ENCODE results near the gene SCN5A. TPM values are rescaled to one million over a fixed set of nuclear protein-coding genes. Genes with fewer than 3 reads are reported as not detected.

Gene SCN5A
- total and polyA plus RNA-seq, 2 of the 4 experiments (the other 2 are of a cell fraction) = 1.9 to 2.0 TPM

- Histone ChIP-seq H4K91ac (ENCODE audit: insufficient read depth, low read depth, low read length) (no peak overlapping the region), H2AK9ac (replicated peaks; ENCODE audit: low read depth, low read length, poor library complexity) (no peak overlapping the region), H3K23ac (ENCODE audit: low read depth, low read length) (no peak overlapping the region), H4K20me1 (ENCODE audit: insufficient read depth, low read length) (peaks cover 6% of the 10 kb centered on the region; the same call in 1 of the 2 replicates), H3K4ac (ENCODE audit: low read depth, low read length) (no peak overlapping the region), H3K9me3 (ENCODE audit: control insufficient read depth, insufficient read depth, low read length) (no peaks in the 10 kb centered on the region), H3K27ac (ENCODE audit: insufficient read depth, low read length) (no peak overlapping the region), H2AFZ (replicated peaks; ENCODE audit: low read length, poor library complexity) (no peak overlapping the region), H3K36me3 (ENCODE audit: control insufficient read depth, insufficient read depth, low read length) (no peaks in the 10 kb centered on the region), H2AK5ac (ENCODE audit: low read depth, low read length) (no peak overlapping the region), H3K4me2 (ENCODE audit: low read depth, low read length) (no peak overlapping the region), H2BK15ac (ENCODE audit: low read depth, low read length) (no peak overlapping the region), H3K18ac (ENCODE audit: low read depth, low read length) (no peak overlapping the region), H3K9ac (ENCODE audit: low read depth, low read length) (no peak overlapping the region), H3K27me3 (ENCODE audit: control insufficient read depth, insufficient read depth, low read length) (no peaks in the 10 kb centered on the region; the same call in 1 of the 2 replicates), H3K4me1 (ENCODE audit: control insufficient read depth, insufficient read depth, low read length) (no peaks in the 10 kb centered on the region), H4K8ac (ENCODE audit: low read depth in 2 of 2, low read length in 2 of 2) (no peak overlapping the region), H3K56ac (ENCODE audit: extremely low read depth, insufficient read depth, low read length) (no peak overlapping the region), H2BK5ac (ENCODE audit: low read depth, low read length, poor library complexity, severe bottlenecking) (no peak overlapping the region), H2BK20ac (ENCODE audit: low read depth, low read length) (no peak overlapping the region), H3K4me3 (ENCODE audit: insufficient read depth, low read depth, low read length) (no peak overlapping the region), H3K9me1 (ENCODE audit: insufficient read depth, low read length) (no peaks in the 10 kb centered on the region), H4K5ac (ENCODE audit: low read depth, low read length) (no peak overlapping the region), H2BK120ac (ENCODE audit: low read depth, low read length) (no peak overlapping the region), H3K14ac (replicated peaks; ENCODE audit: low read depth, low read length) (no peak overlapping the region), H3K79me1 (ENCODE audit: low read depth in 1 of 2, low read length in 2 of 2) (no peaks in the 10 kb centered on the region)
- no TSS peak for BruUV-seq (replicated peaks)
- dilution Hi-C loops (cut with HindIII; ENCODE audit: low sequenced_read_pairs, unreplicated experiment) = no loop called here
- DNase-seq (no peak), ATAC-seq (ENCODE audit: low read depth) (no peak)
- TF ChIP-seq ELK1 (IDR thresholded peaks at IDR 0.05; ENCODE audit: borderline replicate concordance, low read depth, low read length) (no peak), RCOR1 (IDR thresholded peaks at IDR 0.05; ENCODE audit: insufficient replicate concordance, low read length) (no peak), NFE2L2 (IDR thresholded peaks at IDR 0.05; ENCODE audit: low read depth, low read length) (no peak), FOS (IDR thresholded peaks at IDR 0.05; ENCODE audit: low read depth, low read length) (no peak), BHLHE40 (IDR thresholded peaks at IDR 0.05; ENCODE audit: low read depth, low read length) (no peak), USF2 (IDR thresholded peaks at IDR 0.05; ENCODE audit: low read depth, low read length) (no peak), MAZ (IDR thresholded peaks at IDR 0.05; ENCODE audit: borderline replicate concordance, low read depth, low read length) (no peak), CEBPB (IDR thresholded peaks at IDR 0.05; ENCODE audit: low read depth, low read length) (no peak), SMC3 (IDR thresholded peaks at IDR 0.05; ENCODE audit: low read depth, low read length) (no peak), CHD1 (IDR thresholded peaks at IDR 0.05; ENCODE audit: low read depth, low read length) (no peak), MAFK (IDR thresholded peaks at IDR 0.05; ENCODE audit: low read depth, low read length) (no peak)
- in situ Hi-C loops (cut with MboI; ENCODE audit: low sequenced_read_pairs) = no loop called here
- intact Hi-C loops (cut with micrococcal nuclease) = no loop called here
- CTCF ChIA-PET = interaction anchor here (0.9 kb wide), 1 partner anchor 11 kb away, joined by 3 read pairs; no protein-coding TSS in a partner anchor
- POLR2A ChIA-PET (ENCODE audit: unreplicated experiment) = no interaction called here
- 38% methylated on average over 6 of the region's 18 CpGs; no CpG with 5 or more reads in 1 of the 2 experiments for WGBS, 2 experiments (ENCODE audit: extremely low coverage in 2 of 2, insufficient read length in 1 of 2)
These were observed 8.6 kb downstream of the SCN5A start for GRCh38 chr3:38640661-38641452.

Measured in IMR-90 (cell line).